NCI-H1694 (cell line): ENCODE data around the gene PDE4DIP.
"Not testable (repeated sequence)": the region's sequence is repeated elsewhere in the genome, so short reads cannot be mapped to it uniquely, and the experiment has no call there.

Experiments
- DNase-seq: peaks from one replicate; lab custom pipeline; 2025; lab: John Stamatoyannopoulos, UW

The PDE4DIP gene

GRCh38 chr1:148874408-148875388, 30.5 kb downstream of the PDE4DIP start:
- not testable (repeated sequence) for DNase-seq

- not testable (repeated sequence) for DNase-seq
Observed at GRCh38 chr1:148879812-148880416, 35.7 kb downstream of the PDE4DIP start.

GRCh38 chr1:148881261-148881660, 37.0 kb downstream of the PDE4DIP start:
- DNase-seq: not testable (repeated sequence)

DNA sequence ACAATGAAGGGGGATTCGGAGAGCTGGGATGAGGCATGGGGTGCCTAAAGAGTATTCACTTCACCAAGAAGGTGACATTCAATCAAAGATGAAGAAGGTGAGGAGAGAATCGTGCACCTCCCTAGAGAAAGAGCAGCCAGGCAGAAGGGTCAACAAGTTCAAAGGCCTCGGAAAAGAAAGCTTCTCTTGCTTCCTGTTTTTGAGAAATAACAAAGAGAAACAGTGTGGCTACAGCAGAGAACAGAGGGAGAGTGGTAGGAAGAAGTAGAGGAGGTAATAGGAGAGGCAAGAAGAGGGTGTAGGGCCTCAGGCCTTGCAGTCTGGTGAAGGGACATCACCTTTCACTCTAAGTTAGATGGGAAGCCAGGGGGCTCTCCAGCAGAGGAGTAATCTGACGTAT, 41.0 kb downstream of the PDE4DIP start:
- not testable (repeated sequence) for DNase-seq

GRCh38 chr1:148886293-148886692, 42.1 kb downstream of the PDE4DIP start:
- not testable (repeated sequence) for DNase-seq

DNA sequence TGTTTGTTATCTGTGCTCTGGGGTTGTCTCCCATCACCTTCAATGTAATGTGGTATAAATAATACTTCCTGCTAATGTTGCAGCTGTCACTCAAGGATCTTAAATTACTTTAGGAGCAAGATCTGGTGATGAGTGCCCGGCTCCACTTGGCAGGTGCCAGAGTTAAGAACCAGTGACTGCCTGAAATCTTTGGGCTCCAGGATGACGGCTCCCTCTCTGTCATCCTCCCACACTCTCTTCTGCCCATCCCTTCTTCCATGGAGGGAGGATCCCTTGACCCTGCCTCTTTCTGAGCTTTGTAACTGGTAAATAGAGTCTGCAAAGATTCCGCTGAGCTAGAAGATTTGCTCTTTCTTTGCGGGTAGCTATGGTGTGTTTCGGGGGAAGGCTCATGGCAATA, 44.4 kb downstream of the PDE4DIP start:
- DNase-seq: not testable (repeated sequence)

DNA sequence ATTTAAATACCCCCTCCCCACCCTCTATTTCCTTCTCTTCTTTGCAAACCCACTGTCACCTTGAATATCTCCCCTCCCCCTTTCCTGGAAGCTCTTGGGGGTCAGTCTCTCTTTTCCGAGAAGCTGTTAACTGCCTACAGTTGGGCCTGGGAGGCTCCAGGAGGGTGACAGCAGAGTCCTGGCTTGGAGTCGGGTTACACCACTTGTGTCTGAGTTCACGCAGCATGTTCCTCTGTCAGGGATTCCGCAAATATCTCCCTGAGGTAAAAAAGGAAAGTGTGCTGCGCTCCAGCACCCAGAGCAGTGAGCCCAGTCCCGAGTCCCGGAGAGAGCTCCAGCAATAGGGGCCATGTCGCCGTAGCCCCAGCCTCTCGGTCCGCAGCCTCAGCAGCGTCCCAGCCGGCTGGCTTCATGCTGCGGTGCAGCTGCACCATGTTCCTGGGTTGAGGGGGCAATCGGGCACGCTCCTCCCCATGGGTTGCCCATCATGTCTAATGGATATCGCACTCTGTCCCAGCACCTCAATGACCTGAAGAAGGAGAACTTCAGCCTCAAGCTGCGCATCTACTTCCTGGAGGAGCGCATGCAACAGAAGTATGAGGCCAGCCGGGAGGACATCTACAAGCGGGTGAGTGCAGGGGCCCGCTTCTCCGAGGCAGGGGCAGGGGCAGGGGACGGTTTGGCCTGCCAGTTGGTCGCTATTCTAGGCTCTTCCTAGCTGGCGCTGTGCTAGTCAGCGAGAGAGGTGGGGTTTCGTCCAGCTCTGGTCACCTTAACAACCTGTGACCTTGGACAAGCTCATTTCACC, 45.2 kb downstream of the PDE4DIP start:
- not testable (repeated sequence) for DNase-seq

DNA sequence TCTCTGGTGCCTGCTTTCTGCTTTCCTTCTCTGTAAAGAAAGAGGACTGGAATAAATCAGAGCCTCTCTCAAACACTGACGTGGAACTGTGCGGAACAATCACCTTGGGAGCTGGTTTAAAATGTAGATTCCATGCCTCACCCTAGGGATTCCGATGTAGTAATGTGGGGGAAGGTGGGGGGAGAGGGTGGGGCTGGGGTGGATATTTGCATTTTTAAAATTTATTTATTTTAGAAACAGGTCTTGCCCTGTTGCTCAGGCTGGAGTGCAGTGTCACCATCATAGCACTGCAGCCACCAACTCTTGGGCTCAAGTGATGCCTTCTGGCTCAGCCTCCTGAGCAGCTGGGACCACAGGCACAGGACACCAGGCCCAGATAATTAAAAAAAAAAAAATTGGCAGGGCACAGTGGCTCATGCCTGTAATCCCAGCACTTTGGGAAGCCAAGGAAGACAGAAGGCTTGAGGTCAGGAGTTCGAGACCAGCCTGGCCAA, 45.9 kb downstream of the PDE4DIP start:
- not testable (repeated sequence) for DNase-seq

- DNase-seq: not testable (repeated sequence)
Observed at GRCh38 chr1:148894360-148895352, 50.4 kb downstream of the PDE4DIP start.

GRCh38 chr1:148900026-148900425, 55.8 kb downstream of the PDE4DIP start:
- DNase-seq: not testable (repeated sequence)

- not testable (repeated sequence) for DNase-seq
Observed at GRCh38 chr1:148900691-148901090, 56.5 kb downstream of the PDE4DIP start.

DNA sequence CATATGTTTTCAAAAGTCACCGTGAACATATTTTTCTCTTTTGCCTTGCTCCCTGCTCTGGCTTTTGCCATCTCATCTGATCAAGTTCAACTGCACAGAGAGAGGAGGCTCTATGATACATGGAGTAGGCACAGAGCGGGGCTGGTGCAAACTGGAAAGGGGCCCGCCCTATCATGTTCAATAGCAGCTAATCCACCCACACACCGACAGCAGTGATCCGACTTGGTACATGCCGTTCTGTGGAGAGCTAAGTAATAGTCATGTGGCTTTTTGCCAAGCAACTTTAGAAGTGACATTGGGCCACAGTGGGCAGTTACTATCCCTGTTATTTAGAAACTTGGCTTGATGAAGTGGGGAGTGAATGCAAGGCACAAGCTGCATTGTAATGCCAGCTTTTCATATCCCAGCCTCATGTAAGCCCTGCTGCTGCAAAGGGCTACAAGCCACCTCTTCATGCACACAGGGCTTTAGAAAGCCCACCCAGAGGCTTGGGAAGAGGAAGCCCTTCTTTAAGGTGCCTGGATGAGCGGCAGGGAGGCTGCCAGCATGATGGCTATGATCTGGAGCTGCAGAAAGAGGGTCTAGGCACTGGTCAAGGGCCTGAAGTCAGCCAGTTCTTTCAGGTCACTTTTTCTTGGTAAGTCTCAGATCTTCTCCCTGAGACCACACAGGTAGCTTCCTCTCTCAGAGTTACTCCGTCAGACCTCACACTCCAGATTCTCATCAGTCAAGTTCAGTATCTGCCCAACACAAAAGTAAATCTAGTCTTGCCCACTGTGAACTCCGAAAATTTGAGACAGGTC, 57.1 kb downstream of the PDE4DIP start:
- DNase-seq: not testable (repeated sequence)

DNA sequence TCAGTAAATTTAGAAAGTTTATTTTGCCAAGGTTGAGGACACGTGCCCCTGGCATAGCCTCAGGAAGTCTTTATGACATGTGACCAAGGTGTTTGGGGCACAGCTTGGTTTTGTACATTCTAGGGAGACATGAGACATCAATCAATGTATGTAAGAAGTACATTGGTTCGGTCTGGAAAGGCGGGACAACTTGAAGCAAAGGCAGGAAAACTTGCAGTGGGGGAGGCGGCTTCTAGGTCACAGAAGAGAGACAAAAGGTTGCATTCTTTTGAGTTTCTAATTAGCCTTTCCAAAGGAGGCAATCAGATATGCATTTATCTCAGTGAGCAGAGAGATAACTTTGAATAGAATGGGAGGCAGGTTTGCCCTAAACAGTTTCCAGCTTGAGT, 57.7 kb downstream of the PDE4DIP start:
- DNase-seq: not testable (repeated sequence)

DNA sequence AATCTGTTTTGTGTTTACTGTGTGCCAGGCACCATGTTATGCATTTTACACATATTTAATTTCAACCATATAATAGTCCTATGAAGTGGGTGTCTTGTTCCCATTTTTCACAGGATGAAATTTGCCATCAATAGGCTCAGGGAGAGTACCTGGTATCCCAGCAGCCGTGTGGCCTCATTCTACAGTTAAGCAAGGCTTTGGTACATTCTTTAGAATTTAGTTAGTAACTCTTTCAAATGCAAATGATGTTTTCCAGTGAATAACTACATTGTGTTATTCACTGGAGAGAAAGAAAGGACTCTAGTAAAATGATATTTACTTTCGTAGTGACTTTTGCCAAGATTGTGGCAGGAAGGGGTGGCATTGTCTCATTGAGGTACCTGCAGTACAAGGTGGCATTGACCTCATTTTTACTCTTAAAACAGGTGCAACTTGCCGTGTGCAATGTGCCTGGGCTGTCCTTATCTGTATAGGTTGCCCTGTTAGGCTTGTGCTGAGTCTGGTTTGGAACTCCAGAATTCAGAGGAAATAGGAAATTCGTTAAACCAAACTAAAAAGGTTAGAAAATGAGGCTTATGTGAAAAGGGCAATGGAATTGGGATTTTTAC, 65.1 kb downstream of the PDE4DIP start:
- not testable (repeated sequence) for DNase-seq

DNA sequence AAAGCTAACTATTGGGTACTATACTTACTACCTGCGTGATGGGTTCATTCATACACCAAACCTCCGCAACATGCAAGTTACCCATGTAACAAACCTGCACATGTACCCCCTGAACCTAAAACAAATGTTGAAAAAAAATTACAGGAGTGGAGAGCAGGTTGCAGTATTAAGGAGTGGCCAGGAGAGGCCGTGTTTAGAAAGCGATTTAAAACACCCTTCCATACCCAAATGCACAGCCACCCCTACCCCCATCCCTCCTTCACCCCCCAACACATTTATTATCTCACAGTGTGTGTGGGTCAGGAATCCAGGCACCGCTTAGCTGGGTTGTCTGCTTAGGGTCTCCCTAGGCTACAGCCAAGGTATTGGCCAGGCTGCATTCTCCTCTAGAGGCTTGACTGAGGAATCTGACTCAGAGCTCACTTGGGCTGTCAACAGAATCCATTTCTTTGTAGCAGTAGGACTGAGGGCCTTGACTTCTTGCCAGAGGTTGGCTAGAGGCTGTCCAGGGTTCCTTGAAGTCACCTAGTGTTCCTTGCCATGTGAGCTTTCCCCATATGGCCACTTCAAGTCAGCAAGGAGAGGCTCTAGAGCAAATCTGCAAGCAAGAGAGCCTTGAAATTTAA, 67.2 kb downstream of the PDE4DIP start:
- DNase-seq: not testable (repeated sequence)

DNA sequence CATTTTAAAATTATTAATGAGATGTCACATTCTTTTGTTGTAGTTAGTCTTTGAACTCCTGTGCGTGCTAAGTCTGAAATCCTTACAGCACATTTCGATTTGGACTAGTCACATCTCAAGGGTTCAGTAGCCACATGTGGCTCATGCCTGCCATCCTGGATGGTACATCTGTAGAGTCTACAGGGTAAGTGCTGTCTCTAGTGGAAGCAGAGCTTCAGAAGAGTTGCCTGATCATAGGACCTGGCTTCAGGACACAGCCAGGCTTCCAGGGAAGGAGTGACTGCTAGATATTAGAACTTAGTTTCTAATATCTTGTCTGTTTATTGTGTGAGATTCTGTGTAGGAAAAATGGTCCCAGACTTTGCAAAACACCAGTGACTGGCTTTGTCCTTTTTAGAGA, 72.0 kb downstream of the PDE4DIP start:
- not testable (repeated sequence) for DNase-seq

GRCh38 chr1:148916695-148917348, 72.6 kb downstream of the PDE4DIP start:
- not testable (repeated sequence) for DNase-seq

DNA sequence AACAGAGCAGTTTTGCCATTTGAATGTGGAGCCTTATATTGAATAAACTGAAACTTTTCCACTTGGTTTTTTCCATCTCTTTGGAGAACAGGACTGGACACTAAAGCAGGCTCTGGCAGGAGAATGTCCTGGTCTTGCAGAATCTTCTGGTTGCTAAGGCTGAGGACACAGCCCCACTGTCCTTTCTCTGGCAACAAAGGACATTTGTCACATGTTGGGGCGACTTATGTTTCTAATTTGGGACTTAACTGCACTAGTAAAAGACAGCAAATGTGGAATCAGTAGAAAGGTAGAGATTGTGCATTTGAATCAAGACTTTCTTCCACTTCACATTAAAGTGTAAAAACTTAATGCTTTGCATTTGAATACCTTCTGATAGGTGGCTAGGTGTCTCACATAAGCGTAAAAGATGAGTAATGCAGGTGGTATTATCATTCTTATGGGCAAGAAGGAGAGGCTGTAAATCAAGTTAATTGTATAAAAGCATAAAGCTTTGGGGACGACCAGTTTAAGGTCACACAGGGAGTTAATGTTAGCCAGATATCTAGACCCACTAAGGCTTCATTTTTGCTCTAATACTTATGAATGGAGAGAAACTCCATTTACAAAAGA, 74.7 kb downstream of the PDE4DIP start:
- DNase-seq: not testable (repeated sequence)
